Measurements from ENCODE around the gene ADAM23. TPM values are rescaled to one million over a fixed set of nuclear protein-coding genes. Genes with fewer than 3 reads are reported as not detected.

Gene ADAM23
- total RNA-seq, 2 donors from 2014 or later: 7.6 to 34.6 TPM

DNA sequence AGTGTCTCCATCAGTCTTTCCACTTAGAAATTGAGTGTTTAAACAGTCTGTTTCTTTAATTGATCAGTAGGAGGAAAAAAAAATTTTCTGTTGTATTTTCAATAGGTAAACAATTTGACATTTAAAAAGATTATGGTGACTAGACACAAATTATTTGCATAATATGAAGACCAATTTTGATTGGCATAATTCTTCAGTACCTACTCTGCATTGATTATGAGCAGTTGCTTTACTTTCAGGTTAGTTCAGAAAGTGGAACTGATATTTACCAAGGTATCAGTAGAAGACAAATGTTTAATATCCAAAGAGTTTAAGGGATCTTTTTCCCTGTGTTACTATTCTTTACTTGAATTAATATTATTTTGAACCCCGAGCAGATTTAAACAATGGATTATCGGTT, 2.6 kb downstream of the ADAM23 start:
- H3K36me3 ChIP-seq: no peaks in the 10 kb centered on the region
- H3K4me1 ChIP-seq: peaks cover 0 to 20% of the 10 kb centered on the region in 2 donors
- TF ChIP-seq, protein P1, sequence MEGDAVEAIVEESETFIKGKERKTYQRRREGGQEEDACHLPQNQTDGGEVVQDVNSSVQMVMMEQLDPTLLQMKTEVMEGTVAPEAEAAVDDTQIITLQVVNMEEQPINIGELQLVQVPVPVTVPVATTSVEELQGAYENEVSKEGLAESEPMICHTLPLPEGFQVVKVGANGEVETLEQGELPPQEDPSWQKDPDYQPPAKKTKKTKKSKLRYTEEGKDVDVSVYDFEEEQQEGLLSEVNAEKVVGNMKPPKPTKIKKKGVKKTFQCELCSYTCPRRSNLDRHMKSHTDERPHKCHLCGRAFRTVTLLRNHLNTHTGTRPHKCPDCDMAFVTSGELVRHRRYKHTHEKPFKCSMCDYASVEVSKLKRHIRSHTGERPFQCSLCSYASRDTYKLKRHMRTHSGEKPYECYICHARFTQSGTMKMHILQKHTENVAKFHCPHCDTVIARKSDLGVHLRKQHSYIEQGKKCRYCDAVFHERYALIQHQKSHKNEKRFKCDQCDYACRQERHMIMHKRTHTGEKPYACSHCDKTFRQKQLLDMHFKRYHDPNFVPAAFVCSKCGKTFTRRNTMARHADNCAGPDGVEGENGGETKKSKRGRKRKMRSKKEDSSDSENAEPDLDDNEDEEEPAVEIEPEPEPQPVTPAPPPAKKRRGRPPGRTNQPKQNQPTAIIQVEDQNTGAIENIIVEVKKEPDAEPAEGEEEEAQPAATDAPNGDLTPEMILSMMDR (IDR thresholded peaks at IDR 0.05): no peak
- H3K9me3 ChIP-seq: no peaks in the 10 kb centered on the region
- H3K4me3 ChIP-seq: no peak overlapping the region
- no peak overlapping the region for H3K27ac ChIP-seq
- no peaks in the 10 kb centered on the region for H3K27me3 ChIP-seq
- DNase-seq (ENCODE audit: low spot score): no peak

DNA sequence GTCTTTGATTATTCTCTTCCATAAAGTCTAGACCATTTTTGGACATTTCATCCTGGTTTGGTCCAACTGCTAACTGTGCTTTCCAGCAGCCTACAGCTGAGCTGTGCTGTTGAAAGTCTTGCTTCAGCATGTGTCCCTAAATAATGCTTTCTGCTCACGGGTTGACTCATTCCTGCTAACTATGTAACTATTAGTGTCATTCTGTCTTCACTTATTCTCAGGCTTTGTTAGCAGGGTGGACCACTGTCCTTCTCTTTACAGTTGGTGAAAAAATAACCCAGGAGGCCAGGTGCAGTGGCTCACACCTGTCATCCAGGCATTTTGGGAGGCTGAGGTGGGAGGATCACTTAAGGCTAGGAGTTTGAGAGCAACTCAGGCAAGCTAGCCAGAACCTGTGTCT, 8.9 kb downstream of the ADAM23 start:
- peak overlapping the region; percentile 76 to 85 for H3K27ac ChIP-seq

DNA sequence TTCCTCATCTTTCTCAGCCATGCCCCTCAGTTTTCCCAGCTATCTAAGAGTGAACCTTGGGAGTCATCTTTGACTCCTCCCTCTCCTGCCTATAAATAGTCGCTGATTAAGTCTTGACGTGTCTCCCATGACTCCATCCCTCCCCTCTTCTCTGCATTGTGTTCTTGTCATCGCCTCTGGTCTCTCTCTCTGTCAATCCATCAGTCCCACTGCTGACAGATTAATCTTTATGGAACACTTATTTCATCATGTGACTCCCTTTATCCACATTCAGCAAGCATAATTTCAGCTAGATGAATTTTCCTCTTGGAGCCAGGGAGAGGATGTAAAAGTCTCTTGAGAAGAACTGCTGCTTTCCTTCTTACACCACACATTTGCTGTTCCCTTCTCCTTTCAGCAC, 9.4 kb downstream of the ADAM23 start:
- no peak overlapping the region for H3K4me3 ChIP-seq
- H3K9me3 ChIP-seq: no peaks in the 10 kb centered on the region
- TF ChIP-seq, protein P1 (IDR thresholded peaks at IDR 0.05): no peak
- H3K36me3 ChIP-seq: no peaks in the 10 kb centered on the region
- no peaks in the 10 kb centered on the region for H3K27me3 ChIP-seq
- H3K4me1 ChIP-seq: peaks cover 0 to 12% of the 10 kb centered on the region in 2 donors
- H3K27ac ChIP-seq: peak overlapping the region; percentile 76 to 85
- DNase-seq (ENCODE audit: low spot score): no peak

More for the DNA sequence above, 8.9 kb downstream of the ADAM23 start:
- TF ChIP-seq, protein P1 (IDR thresholded peaks at IDR 0.05): no peak
- Histone ChIP-seq H3K27me3 (no peaks in the 10 kb centered on the region), H3K4me3 (no peak overlapping the region), H3K36me3 (no peaks in the 10 kb centered on the region), H3K9me3 (no peaks in the 10 kb centered on the region), H3K4me1 (peaks cover 0 to 12% of the 10 kb centered on the region in 2 donors)
- no peak for DNase-seq (ENCODE audit: low spot score)

DNA sequence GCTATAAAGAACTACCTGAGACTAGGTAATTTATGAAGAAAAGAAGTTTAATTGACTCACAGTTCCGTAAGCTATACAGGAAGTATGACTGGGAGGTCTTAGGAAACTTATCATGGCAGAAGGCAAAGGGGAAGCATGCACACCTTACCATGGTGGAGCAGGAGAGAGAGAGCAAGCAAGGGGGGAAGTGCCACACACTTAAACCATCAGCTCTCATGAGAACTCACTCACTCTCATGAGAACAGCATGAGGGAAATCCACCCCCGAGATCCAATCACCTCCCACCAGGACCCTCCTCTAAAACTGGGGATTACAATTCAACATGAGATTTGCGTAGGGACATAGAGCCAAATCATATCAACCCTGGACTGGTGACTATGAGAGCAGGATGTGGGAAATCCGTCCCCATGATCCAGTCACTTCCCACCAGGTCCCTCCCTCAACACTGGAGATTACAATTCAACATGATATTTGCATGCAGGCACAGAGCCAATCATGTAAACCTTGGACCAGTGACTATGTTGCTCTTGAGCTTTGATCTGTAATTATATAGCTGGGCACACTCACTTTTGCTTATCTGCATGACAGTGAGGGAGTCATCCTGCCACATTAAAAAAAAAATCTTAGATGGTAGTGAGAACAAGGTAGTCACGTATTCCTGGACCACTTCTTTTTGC, 12.9 kb downstream of the ADAM23 start:
- no peaks in the 10 kb centered on the region for H3K9me3 ChIP-seq
- TF ChIP-seq, protein P1 (IDR thresholded peaks at IDR 0.05): no peak
- peaks cover 0 to 12% of the 10 kb centered on the region in 2 donors for H3K4me1 ChIP-seq
- H3K27me3 ChIP-seq: no peaks in the 10 kb centered on the region
- no peaks in the 10 kb centered on the region for H3K36me3 ChIP-seq
- peak overlapping the region in 1 of 2 donors; percentile 37 for H3K27ac ChIP-seq
- no peak overlapping the region for H3K4me3 ChIP-seq
- DNase-seq (ENCODE audit: low spot score): no peak

DNA sequence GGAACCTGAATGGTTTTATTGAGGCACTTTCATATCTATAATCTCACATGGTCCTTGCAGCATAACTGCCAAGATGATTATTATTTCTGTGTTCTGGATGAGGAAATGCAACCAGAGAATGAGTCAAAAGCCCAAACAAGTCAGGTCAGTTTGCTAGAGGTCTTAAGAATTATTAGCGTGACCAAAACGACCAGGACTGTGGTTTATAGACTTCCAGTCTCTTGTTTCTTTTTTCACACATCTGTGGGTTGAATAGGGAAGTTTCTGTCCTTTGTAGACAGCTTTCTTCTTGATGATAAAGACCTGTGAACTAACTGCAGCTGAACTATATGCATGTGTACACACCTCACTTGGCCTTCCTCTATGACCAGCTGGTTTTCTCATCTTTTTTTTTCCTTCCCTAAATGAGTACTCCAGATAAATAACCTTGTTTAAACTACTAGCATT, 13.9 kb downstream of the ADAM23 start:
- DNase-seq (ENCODE audit: low spot score): no peak
- H3K27ac ChIP-seq: no peak overlapping the region
- H3K36me3 ChIP-seq: no peaks in the 10 kb centered on the region

More for the DNA sequence above, 13.9 kb downstream of the ADAM23 start:
- H3K9me3 ChIP-seq: no peaks in the 10 kb centered on the region
- TF ChIP-seq, protein P1 (IDR thresholded peaks at IDR 0.05): no peak
- H3K27me3 ChIP-seq: no peaks in the 10 kb centered on the region
- H3K4me1 ChIP-seq: peaks cover 0 to 13% of the 10 kb centered on the region in 2 donors
- H3K4me3 ChIP-seq: no peak overlapping the region
